KMS-11 (cell line): ENCODE measurements around the gene ASRGL1.
"Not testable (repeated sequence)": the region's sequence is repeated elsewhere in the genome, so short reads cannot be mapped to it uniquely, and the experiment has no call there.

Source experiments
- H2AFZ ChIP-seq: fragments of 200-600 bp; sonication (generic); 2 replicates; pipeline ENCODE4 v1.6.1; 2016; ENCODE audit warnings: antibody characterized with exemption, mixed run types, low read depth
- H3K27ac ChIP-seq: fragments of 200-600 bp; sonication (generic); 2 replicates; pipeline ENCODE4 v1.6.1; 2016; ENCODE audit warnings: mild to moderate bottlenecking, mixed run types
- H3K27me3 ChIP-seq: fragments of 200-600 bp; sonication (generic); 2 replicates; pipeline ENCODE4 v1.6.1; 2017; ENCODE audit warnings: mild to moderate bottlenecking, low read depth, mixed run types, moderate library complexity; ENCODE audit not compliant: insufficient read depth
- H3K36me3 ChIP-seq: fragments of 200-600 bp; sonication (generic); 2 replicates; pipeline ENCODE4 v1.6.1; 2017; ENCODE audit warnings: mild to moderate bottlenecking, mixed run types; ENCODE audit not compliant: insufficient read depth
- H3K4me1 ChIP-seq: fragments of 200-600 bp; sonication (generic); 2 replicates; pipeline ENCODE4 v1.6.1; 2016; ENCODE audit warnings: mild to moderate bottlenecking, low read depth, mixed run types; ENCODE audit not compliant: poor library complexity, severe bottlenecking
- H3K4me2 ChIP-seq: fragments of 200-600 bp; sonication (generic); 2 replicates; pipeline ENCODE4 v1.7.0; 2016; ENCODE audit warnings: mild to moderate bottlenecking, mixed run types
- H3K4me3 ChIP-seq: fragments of 200-600 bp; sonication (generic); IDR thresholded peaks from 2 replicates; pipeline ENCODE4 v1.6.1; 2017; ENCODE audit warnings: low read depth, low read length, mixed read lengths; ENCODE audit not compliant: insufficient read depth
- H3K79me2 ChIP-seq: fragments of 200-600 bp; sonication (generic); 2 replicates; pipeline ENCODE4 v1.6.1; 2016; ENCODE audit warnings: low read depth, mixed run types; ENCODE audit not compliant: insufficient read depth
- H3K9ac ChIP-seq: fragments of 200-600 bp; sonication (generic); 2 replicates; pipeline ENCODE4 v1.6.1; 2016; ENCODE audit warnings: mild to moderate bottlenecking, mixed run types
- H4K20me1 ChIP-seq: fragments of 200-600 bp; sonication (generic); 2 replicates; pipeline ENCODE4 v1.6.1; 2016; ENCODE audit warnings: mild to moderate bottlenecking, mixed run types; ENCODE audit not compliant: insufficient read depth
- CTCF ChIP-seq: fragments of 200-600 bp; sonication (generic); conservative IDR thresholded peaks from 2 replicates; pipeline ENCODE4 v1.6.1; 2017; ENCODE audit warnings: low read depth, mild to moderate bottlenecking, antibody characterized with exemption, low read length, moderate library complexity, mixed read lengths

Gene ASRGL1

GRCh38 chr11:62338218-62338617 lies 970 bp downstream of the ASRGL1 start:
- Histone ChIP-seq H3K4me1 (peaks cover 13% of the 10 kb centered on the region), H3K79me2 (no peaks in the 10 kb centered on the region), H3K4me2 (peak overlapping the region; percentile 64), H2AFZ (peak overlapping the region; percentile 95; the same call in 1 of the 2 replicates), H3K27me3 (no peaks in the 10 kb centered on the region; the same call in 1 of the 2 replicates), H3K4me3 (no peak overlapping the region), H3K36me3 (no peaks in the 10 kb centered on the region), H3K9ac (peak overlapping the region; percentile 45; the same call in 1 of the 2 replicates), H4K20me1 (no peaks in the 10 kb centered on the region), H3K27ac (no peak overlapping the region)
- TF ChIP-seq CTCF = no peak

GRCh38 chr11:62340269-62340901 lies 3.1 kb downstream of the ASRGL1 start:
- TF ChIP-seq CTCF = peak; percentile 70
- H3K4me2 ChIP-seq = no peak overlapping the region
- H3K4me3 ChIP-seq = no peak overlapping the region
- H3K27me3 ChIP-seq = no peaks in the 10 kb centered on the region; the same call in 1 of the 2 replicates
- no peaks in the 10 kb centered on the region for H3K79me2 ChIP-seq
- no peak overlapping the region for H3K9ac ChIP-seq
- no peak overlapping the region for H2AFZ ChIP-seq
- no peak overlapping the region for H3K27ac ChIP-seq
- no peaks in the 10 kb centered on the region for H3K36me3 ChIP-seq
- peaks cover 13% of the 10 kb centered on the region for H3K4me1 ChIP-seq
- no peaks in the 10 kb centered on the region for H4K20me1 ChIP-seq

GRCh38 chr11:62341588-62341987 lies 4.3 kb downstream of the ASRGL1 start:
- Histone ChIP-seq H4K20me1 (no peaks in the 10 kb centered on the region), H3K79me2 (no peaks in the 10 kb centered on the region), H2AFZ (no peak overlapping the region), H3K9ac (no peak overlapping the region), H3K36me3 (no peaks in the 10 kb centered on the region), H3K4me2 (no peak overlapping the region), H3K27ac (no peak overlapping the region), H3K4me1 (peaks cover 13% of the 10 kb centered on the region), H3K27me3 (no peaks in the 10 kb centered on the region; the same call in 1 of the 2 replicates), H3K4me3 (no peak overlapping the region)
- no peak for TF ChIP-seq CTCF

GRCh38 chr11:62343646-62344190 lies 6.5 kb downstream of the ASRGL1 start:
- H3K36me3 ChIP-seq = not testable (repeated sequence)

GRCh38 chr11:62344210-62344609 lies 7.0 kb downstream of the ASRGL1 start:
- Histone ChIP-seq H3K36me3 (no peaks in the 10 kb centered on the region), H3K4me1 (no peaks in the 10 kb centered on the region), H3K9ac (no peak overlapping the region), H2AFZ (no peak overlapping the region), H4K20me1 (no peaks in the 10 kb centered on the region), H3K79me2 (no peaks in the 10 kb centered on the region), H3K4me3 (no peak overlapping the region), H3K27ac (no peak overlapping the region), H3K4me2 (no peak overlapping the region), H3K27me3 (no peaks in the 10 kb centered on the region)
- no peak for TF ChIP-seq CTCF

More at GRCh38 chr11:62343646-62344190, 6.5 kb downstream of the ASRGL1 start:
- H3K4me3 ChIP-seq, H3K9ac ChIP-seq, H3K4me2 ChIP-seq, H3K27ac ChIP-seq, H3K27me3 ChIP-seq, H3K79me2 ChIP-seq, H2AFZ ChIP-seq, H3K4me1 ChIP-seq, H4K20me1 ChIP-seq: not testable (repeated sequence)
